Brain pericyte (primary cell): ENCODE results near the gene MRPL45.
"Not testable (repeated sequence)": the region's sequence is repeated elsewhere in the genome, so short reads cannot be mapped to it uniquely, and the experiment has no call there.

Source experiments
- DNase-seq: peaks from one replicate; pipeline ENCODE4 v3.0.0-alpha.2; 2012; ENCODE audit warnings: low read depth, low spot score

Gene MRPL45

GRCh38 chr17:38296834-38297517 is at the start of gene MRPL45:
MRPL45 (plus strand) TSS chr17:38297168; CDS start chr17:38297184, 16 bp downstream.
- DNase-seq, result peak; percentile 96

- not testable (repeated sequence) for DNase-seq
These were observed 43.8 kb upstream of the MRPL45 start for GRCh38 chr17:38253191-38253590.

- not testable (repeated sequence) for DNase-seq
These were observed 42.6 kb upstream of the MRPL45 start for GRCh38 chr17:38254357-38254756.

- DNase-seq, result peak; percentile 25
These were observed 39.9 kb upstream of the MRPL45 start for GRCh38 chr17:38257013-38257621.

- not testable (repeated sequence) for DNase-seq
These were observed 30.9 kb upstream of the MRPL45 start for GRCh38 chr17:38265974-38266506.

- not testable (repeated sequence) for DNase-seq
These were observed 30.4 kb upstream of the MRPL45 start for GRCh38 chr17:38266571-38266970.

GRCh38 chr17:38268138-38268537 is 28.8 kb upstream of the MRPL45 start:
- DNase-seq, result not testable (repeated sequence)

GRCh38 chr17:38269045-38269444 is 27.9 kb upstream of the MRPL45 start:
- not testable (repeated sequence) for DNase-seq

GRCh38 chr17:38269552-38269951 is 27.4 kb upstream of the MRPL45 start:
- not testable (repeated sequence) for DNase-seq

GRCh38 chr17:38285994-38286393 is 11.0 kb upstream of the MRPL45 start:
- DNase-seq, result not testable (repeated sequence)

GRCh38 chr17:38286501-38287091 is 10.4 kb upstream of the MRPL45 start:
- DNase-seq, result peak; percentile 13

- DNase-seq, result not testable (repeated sequence)
These were observed 8.6 kb upstream of the MRPL45 start for GRCh38 chr17:38288217-38288827.

- DNase-seq, result not testable (repeated sequence)
These were observed 7.2 kb upstream of the MRPL45 start for GRCh38 chr17:38289760-38290159.

- DNase-seq, result not testable (repeated sequence)
These were observed 1.2 kb upstream of the MRPL45 start for GRCh38 chr17:38295602-38296365.

- no peak for DNase-seq
These were observed 18.5 kb downstream of the MRPL45 start for GRCh38 chr17:38315497-38315896.

GRCh38 chr17:38317081-38317480 is 20.1 kb downstream of the MRPL45 start:
- no peak for DNase-seq

- DNase-seq, result no peak
These were observed 23.5 kb downstream of the MRPL45 start for GRCh38 chr17:38320482-38320881.

GRCh38 chr17:38322156-38322779 is 25.3 kb downstream of the MRPL45 start:
- DNase-seq, result no peak

GRCh38 chr17:38322897-38323296 is 25.9 kb downstream of the MRPL45 start:
- no peak for DNase-seq

GRCh38 chr17:38324141-38324697 is 27.3 kb downstream of the MRPL45 start:
- no peak for DNase-seq

- no peak for DNase-seq
These were observed 27.8 kb downstream of the MRPL45 start for GRCh38 chr17:38324772-38325171.
